Neural progenitor cell (in vitro differentiated cells): Measurements from ENCODE around the gene S1PR2. TPM values are rescaled to one million over a fixed set of nuclear protein-coding genes. Genes with fewer than 3 reads are reported as not detected.
"Not testable (repeated sequence)": the region's sequence is repeated elsewhere in the genome, so short reads cannot be mapped to it uniquely, and the experiment has no call there.

Experiments used
- DNase-seq: peaks from one replicate; pipeline ENCODE4 v3.0.0-alpha.2; 2016; ENCODE audit warnings: low spot score
- H2AFZ ChIP-seq: fragments of 200-600 bp; sonication (generic); replicated peaks from 2 replicates; pipeline ENCODE4 v1.6.1; 2016; ENCODE audit warnings: antibody characterized with exemption
- H3F3A ChIP-seq: fragments of 200-600 bp; sonication (generic); 2 replicates; pipeline ENCODE4 v1.6.1; 2016; ENCODE audit warnings: antibody characterized with exemption, low read depth
- H3K27ac ChIP-seq: fragments of 200-600 bp; sonication (generic); 2 replicates; pipeline ENCODE4 v1.5.1; 2016; ENCODE audit warnings: mild to moderate bottlenecking
- H3K27me3 ChIP-seq: fragments of 200-600 bp; sonication (generic); 2 replicates; pipeline ENCODE4 v1.6.1; 2016; ENCODE audit warnings: mild to moderate bottlenecking, moderate library complexity
- H3K36me3 ChIP-seq: fragments of 200-600 bp; sonication (generic); 2 replicates; pipeline ENCODE4 v1.5.1; 2016
- H3K4me1 ChIP-seq: fragments of 200-600 bp; sonication (generic); 2 replicates; pipeline ENCODE4 v1.6.1; 2016; ENCODE audit warnings: mixed run types
- H3K4me2 ChIP-seq: fragments of 200-600 bp; sonication (generic); 2 replicates; pipeline ENCODE4 v1.6.1; 2016
- H3K4me3 ChIP-seq: fragments of 200-600 bp; sonication (generic); 2 replicates; pipeline ENCODE4 v1.5.1; 2016
- H3K79me2 ChIP-seq: fragments of 200-600 bp; sonication (generic); 2 replicates; pipeline ENCODE4 v1.6.1; 2016; ENCODE audit warnings: low read depth
- H3K9ac ChIP-seq: fragments of 200-600 bp; sonication (generic); 2 replicates; pipeline ENCODE4 v1.6.1; 2016
- H3K9me3 ChIP-seq: fragments of 200-600 bp; sonication (generic); 2 replicates; pipeline ENCODE4 v1.5.1; 2016; ENCODE audit warnings: low read depth
- H4K20me1 ChIP-seq: fragments of 200-600 bp; sonication (generic); 2 replicates; pipeline ENCODE4 v1.6.1; 2016; ENCODE audit warnings: low read depth
- H3K27ac Mint-ChIP-seq: 3 replicates; pipeline ENCODE4 v1.8.0; 2021; ENCODE audit warnings: mixed read lengths
- H3K27me3 Mint-ChIP-seq: 2 replicates; pipeline ENCODE4 v1.8.0; 2022; ENCODE audit warnings: low read depth, mild to moderate bottlenecking, inconsistent platforms, moderate library complexity, mixed read lengths; ENCODE audit not compliant: insufficient read depth
- H3K36me3 Mint-ChIP-seq: 3 replicates; pipeline ENCODE4 v1.8.0; 2021; ENCODE audit warnings: mixed read lengths
- H3K4me1 Mint-ChIP-seq: 3 replicates; pipeline ENCODE4 v1.8.0; 2021; ENCODE audit warnings: mixed read lengths
- H3K4me3 Mint-ChIP-seq: 3 replicates; pipeline ENCODE4 v1.8.0; 2021; ENCODE audit warnings: mild to moderate bottlenecking, moderate library complexity, mixed read lengths
- H3K9me3 Mint-ChIP-seq: 3 replicates; pipeline ENCODE4 v1.8.0; 2020; ENCODE audit warnings: mixed read lengths
- CTCF ChIP-seq: fragments of 200-600 bp; sonication (generic); IDR thresholded peaks from 2 replicates; pipeline ENCODE4 v1.5.1; 2017; ENCODE audit warnings: antibody characterized with exemption, mild to moderate bottlenecking
- EZH2 ChIP-seq: fragments of 200-600 bp; sonication (generic); IDR thresholded peaks from 2 replicates; pipeline ENCODE4 v1.6.1; 2017; ENCODE audit warnings: antibody characterized with exemption, mild to moderate bottlenecking, moderate library complexity
- EZH2phosphoT487 ChIP-seq: fragments of 200-600 bp; sonication (generic); IDR thresholded peaks from 2 replicates; pipeline ENCODE4 v1.6.1; 2017; ENCODE audit warnings: antibody characterized with exemption
- total RNA-seq: library from RNA; depleted of rRNA; stranded (reverse); fragments of >200 nt; gene quantifications from 2 replicates; pipeline ENCODE4 v1.2.3, GENCODE V29; 2015; ENCODE audit warnings: low replicate concordance

The S1PR2 gene
- total RNA-seq, 1 donor from 2014 or later = 8.5 TPM

DNA sequence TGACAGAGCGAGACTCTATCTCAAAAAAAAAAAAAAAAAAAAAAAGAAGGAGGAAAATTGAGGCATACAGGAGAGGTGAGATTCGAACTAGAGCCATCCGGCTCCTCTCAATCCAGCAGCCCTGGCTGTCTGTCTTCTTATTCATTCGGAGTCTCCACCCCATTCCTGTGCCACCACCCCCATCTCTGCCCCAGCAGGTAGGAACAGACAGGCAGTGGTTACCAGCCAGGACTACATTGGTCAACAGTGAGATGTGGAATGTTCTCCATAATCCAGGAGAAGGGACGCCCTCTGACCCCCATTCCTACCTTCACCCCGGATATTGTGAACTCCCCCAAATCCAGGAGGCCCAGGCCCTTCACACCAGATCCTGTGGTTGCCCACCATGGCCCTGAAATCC lies 6.6 kb upstream of the S1PR2 start:
- no peak overlapping the region for H2AFZ ChIP-seq
- no peak for DNase-seq
- Mint-ChIP-seq H3K4me3 (no peak overlapping the region), H3K27ac (no peak overlapping the region), H3K36me3 (no peaks in the 10 kb centered on the region), H3K4me1 (peaks cover 6% of the 10 kb centered on the region), H3K9me3 (no peaks in the 10 kb centered on the region), H3K27me3 (no peaks in the 10 kb centered on the region)
- no peak for TF ChIP-seq EZH2phosphoT487
- TF ChIP-seq CTCF = no peak
- no peak for TF ChIP-seq EZH2
- no peaks in the 10 kb centered on the region for H3K36me3 ChIP-seq
- H3K9ac ChIP-seq = no peak overlapping the region
- H3K4me3 ChIP-seq = no peak overlapping the region
- no peaks in the 10 kb centered on the region for H3K9me3 ChIP-seq
- no peaks in the 10 kb centered on the region for H3K27me3 ChIP-seq
- no peaks in the 10 kb centered on the region for H3K79me2 ChIP-seq
- no peaks in the 10 kb centered on the region for H4K20me1 ChIP-seq
- no peak overlapping the region for H3K27ac ChIP-seq
- no peak overlapping the region for H3K4me2 ChIP-seq
- H3K4me1 ChIP-seq = no peaks in the 10 kb centered on the region
- H3F3A ChIP-seq = no peaks in the 10 kb centered on the region

DNA sequence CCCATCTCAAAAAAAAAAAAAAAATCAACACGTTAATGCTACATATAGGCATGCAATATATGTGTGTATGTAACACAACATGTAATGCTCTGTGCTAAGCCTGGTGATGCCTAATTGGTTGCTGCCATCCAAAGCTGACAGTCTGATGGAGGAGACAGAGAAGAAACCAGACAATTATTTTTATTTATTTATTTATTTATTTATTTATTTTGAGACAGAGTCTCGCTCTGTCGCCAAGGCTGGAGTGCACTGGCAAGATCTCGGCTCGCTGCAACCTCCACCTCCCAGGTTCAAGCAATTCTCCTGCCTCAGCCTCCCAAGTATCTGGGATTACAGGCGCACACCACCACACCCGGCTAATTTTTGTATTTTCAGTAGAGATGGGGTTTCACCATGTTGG lies 4.3 kb upstream of the S1PR2 start:
- H3K36me3 Mint-ChIP-seq, H3K36me3 ChIP-seq, H4K20me1 ChIP-seq, H3K4me3 Mint-ChIP-seq, H3K27ac Mint-ChIP-seq, H3K27me3 ChIP-seq, H3K9me3 ChIP-seq, H3K4me1 ChIP-seq, H3K4me1 Mint-ChIP-seq, H3K27ac ChIP-seq, DNase-seq, H3K9ac ChIP-seq, H3K27me3 Mint-ChIP-seq, H3K4me3 ChIP-seq, H3K79me2 ChIP-seq, H3K4me2 ChIP-seq, H2AFZ ChIP-seq, H3K9me3 Mint-ChIP-seq: not testable (repeated sequence)
- peaks cover 14% of the 10 kb centered on the region for H3F3A ChIP-seq

GRCh38 chr19:10235003-10235402 lies 3.9 kb upstream of the S1PR2 start:
- no peaks in the 10 kb centered on the region for H3K79me2 ChIP-seq
- H3K9me3 ChIP-seq = no peaks in the 10 kb centered on the region
- no peaks in the 10 kb centered on the region for H4K20me1 ChIP-seq
- DNase-seq = no peak
- no peak overlapping the region for H3K27ac Mint-ChIP-seq
- H3K36me3 ChIP-seq = no peaks in the 10 kb centered on the region
- peaks cover 18% of the 10 kb centered on the region for H3F3A ChIP-seq
- H3K4me3 Mint-ChIP-seq = no peak overlapping the region
- H3K27me3 Mint-ChIP-seq = no peaks in the 10 kb centered on the region
- no peaks in the 10 kb centered on the region for H3K4me1 ChIP-seq
- peaks cover 9% of the 10 kb centered on the region for H3K4me1 Mint-ChIP-seq
- TF ChIP-seq EZH2phosphoT487 = no peak
- TF ChIP-seq EZH2 = no peak
- TF ChIP-seq CTCF = no peak
- no peak overlapping the region for H3K9ac ChIP-seq
- no peak overlapping the region for H3K4me2 ChIP-seq
- no peak overlapping the region for H2AFZ ChIP-seq
- H3K9me3 Mint-ChIP-seq = no peaks in the 10 kb centered on the region
- no peak overlapping the region for H3K4me3 ChIP-seq
- no peaks in the 10 kb centered on the region for H3K27me3 ChIP-seq
- no peak overlapping the region for H3K27ac ChIP-seq
- no peaks in the 10 kb centered on the region for H3K36me3 Mint-ChIP-seq

DNA sequence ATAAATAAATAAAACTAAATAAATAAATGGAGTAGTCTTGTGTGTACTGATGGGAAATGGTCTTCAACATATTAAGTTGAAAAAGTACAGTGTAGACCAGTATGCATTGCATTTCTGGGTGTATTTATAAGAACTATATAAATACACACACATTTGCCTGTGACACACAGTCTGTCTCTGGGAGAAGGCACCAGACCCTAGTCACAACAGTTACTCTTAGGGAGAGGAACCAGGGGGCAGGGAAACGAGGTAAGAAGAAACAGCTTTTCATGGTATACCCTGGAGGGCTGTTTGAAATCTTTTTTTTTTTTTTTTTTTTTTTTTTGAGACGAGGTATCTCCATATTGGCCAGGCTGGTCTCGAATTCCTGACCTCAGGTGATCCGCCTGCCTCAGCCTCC lies 2.8 kb upstream of the S1PR2 start:
- Mint-ChIP-seq H3K27me3 (peaks cover under 1% of the 10 kb centered on the region), H3K36me3 (no peaks in the 10 kb centered on the region), H3K4me1 (peaks cover 14% of the 10 kb centered on the region), H3K9me3 (no peaks in the 10 kb centered on the region), H3K4me3 (no peak overlapping the region), H3K27ac (no peak overlapping the region)
- H3K4me3 ChIP-seq = no peak overlapping the region
- H3K27ac ChIP-seq = no peak overlapping the region
- H3K36me3 ChIP-seq = no peaks in the 10 kb centered on the region
- peaks cover 28% of the 10 kb centered on the region for H3F3A ChIP-seq
- H2AFZ ChIP-seq = no peak overlapping the region
- DNase-seq = no peak
- H3K4me2 ChIP-seq = no peak overlapping the region
- peaks cover 8% of the 10 kb centered on the region for H4K20me1 ChIP-seq
- no peak for TF ChIP-seq EZH2phosphoT487
- no peak for TF ChIP-seq CTCF
- TF ChIP-seq EZH2 = no peak
- peaks cover 5% of the 10 kb centered on the region for H3K4me1 ChIP-seq
- H3K9me3 ChIP-seq = no peaks in the 10 kb centered on the region
- no peak overlapping the region for H3K9ac ChIP-seq
- peaks cover 9% of the 10 kb centered on the region for H3K79me2 ChIP-seq
- no peaks in the 10 kb centered on the region for H3K27me3 ChIP-seq
